Retinal pigment epithelial cell (primary cell): ENCODE results near the gene NOC3L.

Source experiments
- DNase-seq: peaks from one replicate; pipeline ENCODE4 v3.0.0-alpha.2; 2010; ENCODE audit warnings: low read depth
- H3K4me3 ChIP-seq: 2 replicates; pipeline ENCODE4 v1.5.1; 2011; ENCODE audit warnings: mild to moderate bottlenecking, low read length, control low read depth, moderate library complexity
- TF ChIP-seq, protein P1 (sequence below): conservative IDR thresholded peaks from 2 replicates; pipeline ENCODE4 v1.5.1; 2011; ENCODE audit warnings: low read depth, low read length, control low read depth, inconsistent platforms

NOC3L gene

DNA sequence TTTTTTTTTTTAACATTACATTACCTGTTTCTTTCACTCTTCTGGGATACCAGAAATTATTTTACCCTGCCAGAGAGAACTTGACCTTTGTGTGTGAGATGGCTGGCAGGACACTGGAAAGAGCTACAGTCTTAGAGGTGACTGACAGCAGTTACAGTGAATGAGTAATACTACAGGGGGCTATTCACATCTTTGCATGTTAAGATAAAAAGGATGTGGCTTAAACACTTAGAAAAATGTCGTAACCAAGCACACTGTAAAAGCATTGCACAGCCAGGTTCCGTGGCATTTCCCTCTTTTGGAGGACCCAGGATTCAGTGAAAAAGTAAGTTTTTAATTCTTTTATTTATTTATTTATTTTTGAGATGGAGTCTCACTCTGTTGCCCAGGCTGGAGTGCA, 20.8 kb upstream of the NOC3L start:
- no peak for DNase-seq
- no peak overlapping the region for H3K4me3 ChIP-seq
- TF ChIP-seq, protein P1, sequence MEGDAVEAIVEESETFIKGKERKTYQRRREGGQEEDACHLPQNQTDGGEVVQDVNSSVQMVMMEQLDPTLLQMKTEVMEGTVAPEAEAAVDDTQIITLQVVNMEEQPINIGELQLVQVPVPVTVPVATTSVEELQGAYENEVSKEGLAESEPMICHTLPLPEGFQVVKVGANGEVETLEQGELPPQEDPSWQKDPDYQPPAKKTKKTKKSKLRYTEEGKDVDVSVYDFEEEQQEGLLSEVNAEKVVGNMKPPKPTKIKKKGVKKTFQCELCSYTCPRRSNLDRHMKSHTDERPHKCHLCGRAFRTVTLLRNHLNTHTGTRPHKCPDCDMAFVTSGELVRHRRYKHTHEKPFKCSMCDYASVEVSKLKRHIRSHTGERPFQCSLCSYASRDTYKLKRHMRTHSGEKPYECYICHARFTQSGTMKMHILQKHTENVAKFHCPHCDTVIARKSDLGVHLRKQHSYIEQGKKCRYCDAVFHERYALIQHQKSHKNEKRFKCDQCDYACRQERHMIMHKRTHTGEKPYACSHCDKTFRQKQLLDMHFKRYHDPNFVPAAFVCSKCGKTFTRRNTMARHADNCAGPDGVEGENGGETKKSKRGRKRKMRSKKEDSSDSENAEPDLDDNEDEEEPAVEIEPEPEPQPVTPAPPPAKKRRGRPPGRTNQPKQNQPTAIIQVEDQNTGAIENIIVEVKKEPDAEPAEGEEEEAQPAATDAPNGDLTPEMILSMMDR, result no peak

DNA sequence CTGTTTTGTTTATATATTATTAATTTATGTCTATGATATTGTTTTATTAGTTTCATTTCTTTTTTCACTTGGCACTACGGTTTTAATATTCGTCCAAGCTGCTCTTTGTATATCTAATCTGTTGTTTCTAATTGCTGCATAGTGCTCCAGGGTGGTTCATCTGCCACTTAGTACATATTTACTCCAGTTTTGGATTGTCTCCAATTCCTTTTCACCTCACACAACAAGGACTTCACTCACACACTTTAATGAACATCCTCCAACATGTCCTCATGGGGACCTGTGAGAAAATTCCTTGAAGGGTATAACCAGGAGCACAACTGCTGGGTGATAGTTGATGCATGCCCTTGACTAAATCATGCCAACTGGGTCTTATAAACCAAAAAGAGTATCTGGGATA, 14.1 kb upstream of the NOC3L start:
- TF ChIP-seq, protein P1, result no peak
- H3K4me3 ChIP-seq, result no peak overlapping the region
- no peak for DNase-seq

DNA sequence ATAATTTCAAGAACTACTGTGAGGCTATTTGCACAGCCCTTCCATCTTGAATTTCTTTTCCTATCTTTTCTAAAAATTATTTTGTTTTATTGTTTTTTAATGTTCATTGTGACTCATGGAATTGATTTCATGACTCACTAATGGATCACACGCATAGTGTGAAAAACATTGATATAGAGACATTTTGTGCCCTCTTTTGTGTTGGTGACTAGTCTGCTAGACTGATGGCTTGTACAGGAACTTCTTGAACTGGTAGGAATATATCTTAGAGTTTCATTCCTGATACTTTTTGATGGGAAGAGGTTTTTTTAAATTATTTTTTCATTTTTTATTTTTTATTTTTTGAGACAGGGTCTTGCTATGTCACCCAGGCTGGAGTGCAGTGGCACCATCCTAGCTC, 12.6 kb upstream of the NOC3L start:
- TF ChIP-seq, protein P1, result no peak
- no peak overlapping the region for H3K4me3 ChIP-seq
- no peak for DNase-seq

DNA sequence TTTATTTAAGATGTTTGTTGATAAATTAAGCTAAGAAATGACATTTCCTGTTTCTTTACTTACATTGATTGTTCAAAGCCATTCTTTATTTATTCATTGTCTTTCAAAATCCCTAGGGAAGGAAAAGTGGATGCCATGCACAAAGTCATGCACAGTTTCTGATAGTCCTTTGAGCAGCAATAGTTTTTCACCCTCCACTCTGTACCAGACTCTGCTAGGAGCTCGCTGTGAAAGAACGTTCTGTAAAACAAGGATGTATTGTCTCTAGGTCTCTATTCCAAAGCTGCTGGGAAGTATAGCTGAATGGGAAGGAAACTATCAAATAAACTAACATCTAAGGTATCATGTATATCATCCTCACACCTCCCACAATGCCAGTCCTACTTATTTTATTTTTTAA, 7.8 kb upstream of the NOC3L start:
- H3K4me3 ChIP-seq, result no peak overlapping the region
- no peak for DNase-seq
- TF ChIP-seq, protein P1, result no peak

DNA sequence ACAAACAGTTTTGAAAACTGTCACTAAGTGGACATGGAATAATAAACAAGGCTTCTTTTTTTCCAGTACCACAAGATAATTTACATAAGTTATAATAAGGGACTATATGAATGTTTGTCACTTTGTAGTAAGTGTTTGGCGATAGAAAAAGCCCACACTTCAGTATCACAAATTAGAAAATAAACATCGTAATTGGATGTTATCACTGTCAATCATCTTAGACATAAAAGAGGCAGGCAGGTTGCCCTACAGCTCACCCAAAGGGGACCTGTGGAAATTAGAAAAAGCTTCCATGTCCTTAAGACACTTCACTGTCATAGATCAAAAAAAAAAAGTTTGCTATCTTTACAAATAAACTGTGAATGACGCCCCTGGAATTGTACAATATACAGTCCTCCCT, 3.6 kb upstream of the NOC3L start:
- TF ChIP-seq, protein P1, result no peak
- no peak for DNase-seq
- no peak overlapping the region for H3K4me3 ChIP-seq

DNA sequence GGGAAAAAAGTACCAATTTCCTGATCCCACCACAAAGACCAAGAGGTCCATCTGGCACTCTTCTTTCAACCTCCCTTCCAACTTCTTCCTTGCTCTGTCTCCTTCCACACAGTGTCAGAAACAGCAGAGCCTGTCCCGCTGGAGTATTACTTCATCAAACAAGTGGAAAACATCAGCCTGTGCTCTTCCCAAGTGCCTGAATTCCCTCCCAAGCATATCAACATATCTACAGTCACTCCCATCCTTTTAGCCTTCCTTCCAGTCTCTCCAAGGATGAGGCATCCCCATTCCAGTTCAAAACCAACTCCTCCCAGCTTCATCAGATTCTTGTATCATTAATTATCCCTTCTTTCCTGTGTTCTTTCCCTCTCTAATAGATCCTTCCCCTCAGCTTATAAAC, 1.7 kb upstream of the NOC3L start:
- TF ChIP-seq, protein P1, result no peak
- no peak overlapping the region for H3K4me3 ChIP-seq
- no peak for DNase-seq

DNA sequence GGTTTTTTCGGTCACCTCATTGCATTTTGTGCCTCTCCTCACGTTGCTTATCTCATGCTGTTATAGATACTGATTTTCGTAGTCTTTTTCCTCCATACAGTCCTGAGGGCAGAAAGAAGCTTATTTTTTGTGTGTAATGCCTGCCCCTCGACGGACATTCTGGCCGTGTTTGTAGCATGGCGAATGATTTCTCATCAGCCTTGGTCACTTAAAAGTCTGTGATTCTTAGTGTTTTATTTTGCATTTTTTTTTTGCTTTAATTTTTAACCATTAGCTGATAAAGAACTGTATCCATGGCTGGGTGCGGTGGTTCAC, 469 bp upstream of the NOC3L start:
- H3K4me3 ChIP-seq, result peak overlapping the region; percentile 95
- TF ChIP-seq, protein P1, result no peak
- no peak for DNase-seq
